GM10266 (cell line): ENCODE measurements around the gene THEMIS.

Source experiments
- DNase-seq: peaks from one replicate; pipeline ENCODE4 v3.0.0; 2012; ENCODE audit errors: extremely low spot score
- TF ChIP-seq, protein P1 (sequence below): IDR thresholded peaks from 2 replicates; pipeline ENCODE4 v1.5.1; 2012; ENCODE audit warnings: mild to moderate bottlenecking, low read depth; ENCODE audit not compliant: control insufficient read depth, insufficient read depth; ENCODE audit errors: missing control alignments

THEMIS gene

DNA sequence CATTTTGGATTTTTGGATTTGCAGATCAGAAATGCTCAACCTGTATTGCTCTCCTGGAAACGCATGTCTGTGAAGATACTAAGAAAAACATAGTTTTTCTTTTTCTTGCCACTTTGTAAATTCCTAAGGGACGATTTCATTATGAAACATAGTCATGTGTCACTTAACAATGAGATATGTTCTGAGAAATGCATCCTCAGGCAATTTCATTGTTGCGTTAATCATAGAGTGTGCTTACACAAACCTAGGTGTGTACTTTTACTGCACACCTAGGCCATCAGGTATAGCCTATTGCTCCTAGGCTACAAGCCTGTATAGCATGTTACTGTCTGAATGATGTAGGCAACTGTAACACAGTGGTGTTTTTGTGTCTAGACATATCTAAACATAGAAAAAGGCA, 13.4 kb upstream of the THEMIS start:
- TF ChIP-seq, protein P1, sequence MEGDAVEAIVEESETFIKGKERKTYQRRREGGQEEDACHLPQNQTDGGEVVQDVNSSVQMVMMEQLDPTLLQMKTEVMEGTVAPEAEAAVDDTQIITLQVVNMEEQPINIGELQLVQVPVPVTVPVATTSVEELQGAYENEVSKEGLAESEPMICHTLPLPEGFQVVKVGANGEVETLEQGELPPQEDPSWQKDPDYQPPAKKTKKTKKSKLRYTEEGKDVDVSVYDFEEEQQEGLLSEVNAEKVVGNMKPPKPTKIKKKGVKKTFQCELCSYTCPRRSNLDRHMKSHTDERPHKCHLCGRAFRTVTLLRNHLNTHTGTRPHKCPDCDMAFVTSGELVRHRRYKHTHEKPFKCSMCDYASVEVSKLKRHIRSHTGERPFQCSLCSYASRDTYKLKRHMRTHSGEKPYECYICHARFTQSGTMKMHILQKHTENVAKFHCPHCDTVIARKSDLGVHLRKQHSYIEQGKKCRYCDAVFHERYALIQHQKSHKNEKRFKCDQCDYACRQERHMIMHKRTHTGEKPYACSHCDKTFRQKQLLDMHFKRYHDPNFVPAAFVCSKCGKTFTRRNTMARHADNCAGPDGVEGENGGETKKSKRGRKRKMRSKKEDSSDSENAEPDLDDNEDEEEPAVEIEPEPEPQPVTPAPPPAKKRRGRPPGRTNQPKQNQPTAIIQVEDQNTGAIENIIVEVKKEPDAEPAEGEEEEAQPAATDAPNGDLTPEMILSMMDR: no peak

DNA sequence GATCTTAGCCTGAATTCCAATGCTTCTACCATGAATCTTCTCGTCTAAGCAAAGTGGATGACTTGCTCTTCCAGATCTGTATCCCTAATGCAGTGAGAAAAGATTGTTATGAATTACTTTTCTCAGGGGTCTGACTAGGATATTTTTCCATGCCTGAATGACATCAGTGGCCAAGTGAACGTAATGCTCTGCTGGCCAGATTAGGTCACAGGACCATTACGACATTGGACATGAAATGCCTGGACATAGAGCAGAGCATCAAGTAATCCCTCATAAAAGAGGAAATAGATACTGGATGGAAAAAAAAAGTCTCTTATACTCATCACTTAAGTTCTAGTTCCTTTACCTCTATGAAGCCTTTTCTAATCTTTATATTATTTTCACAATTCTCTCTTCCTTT, 12.1 kb upstream of the THEMIS start:
- TF ChIP-seq, protein P1: no peak
- no peak for DNase-seq

More for the DNA sequence above, 13.4 kb upstream of the THEMIS start:
- no peak for DNase-seq

DNA sequence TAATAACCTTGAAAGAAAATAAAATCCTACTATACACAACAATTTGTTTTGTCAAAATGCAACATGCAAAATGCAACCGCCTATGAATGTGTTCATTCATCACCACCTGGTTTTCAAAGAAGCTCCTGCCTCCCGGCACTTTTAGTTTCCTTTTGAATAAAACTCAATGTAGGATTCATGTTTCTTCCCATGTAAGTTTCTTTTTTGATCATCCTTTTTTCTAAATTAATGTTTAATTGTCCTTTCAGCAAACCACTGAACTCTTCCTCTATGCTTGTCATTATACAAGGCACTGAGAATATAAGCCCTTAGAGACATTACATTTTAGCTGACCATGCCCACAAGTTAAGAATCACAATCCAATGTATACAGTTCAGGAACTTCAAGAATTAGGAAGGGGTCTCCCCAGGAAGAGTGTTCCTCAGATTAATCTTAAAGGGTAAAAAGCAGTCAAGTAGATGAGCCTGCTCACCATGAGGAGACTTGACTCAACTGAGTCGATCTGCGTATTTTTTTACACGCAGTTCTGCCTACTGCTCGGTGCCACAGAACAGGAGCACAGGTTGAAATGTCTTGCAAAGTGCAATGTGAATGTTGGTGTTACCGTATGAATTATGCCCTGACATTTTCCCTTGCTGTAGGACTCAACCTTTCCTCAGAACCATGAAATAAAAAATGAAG, 7.2 kb upstream of the THEMIS start:
- TF ChIP-seq, protein P1: no peak
- DNase-seq: no peak

DNA sequence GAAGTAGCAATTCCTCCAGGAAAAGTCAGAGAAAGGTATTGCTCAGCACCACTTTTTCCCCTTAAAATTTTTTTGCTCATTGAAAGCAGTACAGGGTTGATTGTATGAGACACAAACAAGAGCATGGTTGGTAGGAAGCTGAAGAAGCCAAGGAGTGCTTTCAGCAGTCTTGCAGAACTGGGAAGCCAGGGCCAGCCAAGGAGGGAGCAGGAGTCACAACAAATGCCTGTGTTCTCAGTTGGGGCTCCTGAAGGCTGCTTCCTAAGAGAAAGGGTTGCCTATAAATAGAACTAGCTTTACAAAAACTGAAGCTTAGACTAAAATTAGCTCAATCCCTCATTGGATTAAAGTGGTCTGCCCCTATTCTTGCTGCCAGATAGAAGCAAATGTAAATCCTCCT, 3.3 kb upstream of the THEMIS start:
- DNase-seq: no peak
- TF ChIP-seq, protein P1: no peak

DNA sequence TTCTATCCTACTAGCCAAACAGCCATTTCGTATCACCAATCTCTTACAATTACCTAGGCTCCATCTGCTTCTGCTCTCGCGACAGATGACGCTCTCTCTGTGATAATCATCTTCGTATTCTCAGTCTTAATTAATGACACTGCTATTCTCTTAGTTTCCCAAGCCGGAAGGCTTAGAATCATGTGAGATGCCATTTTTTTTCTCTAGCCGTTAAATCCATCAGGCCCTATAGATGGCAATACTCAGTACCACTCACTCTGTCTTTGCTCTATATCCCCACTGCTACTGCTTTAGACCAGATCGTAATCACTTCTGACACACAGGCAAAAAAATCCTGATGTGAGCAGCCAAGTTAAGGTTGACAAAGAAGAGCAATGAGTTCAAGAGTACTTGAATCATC, 2.1 kb upstream of the THEMIS start:
- DNase-seq: no peak
- TF ChIP-seq, protein P1: no peak

DNA sequence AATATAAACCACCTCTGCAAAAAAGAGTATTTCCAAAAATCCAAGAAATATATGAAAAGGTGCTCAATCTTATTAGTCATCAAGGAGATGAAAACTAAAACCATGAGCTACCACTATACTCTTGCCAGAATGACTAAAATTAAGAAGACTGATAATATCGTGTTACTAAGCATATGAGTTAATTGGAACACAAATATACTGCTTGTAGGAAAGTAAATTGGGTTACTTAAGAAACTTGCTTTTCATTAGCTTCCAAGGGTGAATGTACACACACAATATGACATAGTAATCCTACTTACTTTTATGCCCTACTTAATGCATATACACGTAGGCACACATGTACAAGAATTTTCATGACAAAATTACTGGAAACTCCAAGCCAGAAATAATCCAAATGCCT, 3.4 kb downstream of the THEMIS start:
- DNase-seq: no peak
- TF ChIP-seq, protein P1: no peak

DNA sequence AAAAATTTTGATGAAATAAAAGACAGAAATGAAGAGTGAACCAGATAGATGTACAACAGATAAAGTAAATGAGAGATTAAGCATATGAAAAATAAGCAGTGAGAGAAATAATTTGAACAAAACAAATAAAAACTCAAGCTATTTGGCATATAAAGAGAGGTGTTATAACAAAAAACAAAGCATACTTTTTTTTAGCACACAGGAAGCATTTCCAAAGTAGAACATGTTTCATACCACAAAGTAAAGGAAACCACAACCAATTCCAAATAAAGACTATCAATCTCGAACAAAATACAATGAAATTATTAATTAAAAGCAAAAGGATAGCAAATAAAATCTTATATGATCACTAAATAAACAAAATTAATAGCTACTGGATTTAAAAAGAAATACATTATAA, 6.8 kb downstream of the THEMIS start:
- TF ChIP-seq, protein P1: no peak
- DNase-seq: no peak
